Measurements from ENCODE around the gene RSBN1.
"Not testable (repeated sequence)": the region's sequence is repeated elsewhere in the genome, so short reads cannot be mapped to it uniquely, and the experiment has no call there.

The RSBN1 gene

GRCh38 chr1:113753333-113753732 lies 58.9 kb downstream of the RSBN1 start:
- H3K4me3 ChIP-seq (ENCODE audit: low read length); H3K9me3 ChIP-seq (ENCODE audit: control insufficient read depth, low read depth, low read length); H3K9ac ChIP-seq (ENCODE audit: low read length); H3K4me1 ChIP-seq (ENCODE audit: control insufficient read depth, low read depth, low read length); H3K27ac ChIP-seq (ENCODE audit: low read length); H3K27me3 ChIP-seq (ENCODE audit: control insufficient read depth, insufficient read depth, low read length): not testable (repeated sequence)
- peaks cover 22% of the 10 kb centered on the region for H3K36me3 ChIP-seq (ENCODE audit: control insufficient read depth, low read depth, low read length)

GRCh38 chr1:113751516-113751915 lies 60.8 kb downstream of the RSBN1 start:
- Histone ChIP-seq H3K27me3 (ENCODE audit: control insufficient read depth, insufficient read depth, low read length) (no peaks in the 10 kb centered on the region), H3K4me3 (ENCODE audit: low read length) (no peak overlapping the region), H3K36me3 (ENCODE audit: control insufficient read depth, low read depth, low read length) (peaks cover 29% of the 10 kb centered on the region), H3K27ac (ENCODE audit: low read length) (no peak overlapping the region), H3K9me3 (ENCODE audit: control insufficient read depth, low read depth, low read length) (no peaks in the 10 kb centered on the region), H3K9ac (ENCODE audit: low read length) (no peak overlapping the region), H3K4me1 (ENCODE audit: control insufficient read depth, low read depth, low read length) (no peaks in the 10 kb centered on the region)

- Histone ChIP-seq H3K9me3 (ENCODE audit: control insufficient read depth, low read depth, low read length) (no peaks in the 10 kb centered on the region), H3K4me3 (ENCODE audit: low read length) (no peak overlapping the region), H3K27ac (ENCODE audit: low read length) (no peak overlapping the region), H3K9ac (ENCODE audit: low read length) (no peak overlapping the region), H3K36me3 (ENCODE audit: control insufficient read depth, low read depth, low read length) (peaks cover 28% of the 10 kb centered on the region), H3K27me3 (ENCODE audit: control insufficient read depth, insufficient read depth, low read length) (no peaks in the 10 kb centered on the region), H3K4me1 (ENCODE audit: control insufficient read depth, low read depth, low read length) (no peaks in the 10 kb centered on the region)
Observed at GRCh38 chr1:113751114-113751513, 61.2 kb downstream of the RSBN1 start.

- Histone ChIP-seq H3K27me3 (ENCODE audit: control insufficient read depth, insufficient read depth, low read length) (no peaks in the 10 kb centered on the region), H3K9me3 (ENCODE audit: control insufficient read depth, low read depth, low read length) (no peaks in the 10 kb centered on the region), H3K9ac (ENCODE audit: low read length) (no peak overlapping the region), H3K4me1 (ENCODE audit: control insufficient read depth, low read depth, low read length) (no peaks in the 10 kb centered on the region), H3K36me3 (ENCODE audit: control insufficient read depth, low read depth, low read length) (peaks cover 22% of the 10 kb centered on the region), H3K27ac (ENCODE audit: low read length) (no peak overlapping the region), H3K4me3 (ENCODE audit: low read length) (no peak overlapping the region)
Observed at GRCh38 chr1:113749402-113749801, 62.9 kb downstream of the RSBN1 start.

- Histone ChIP-seq H3K36me3 (ENCODE audit: control insufficient read depth, low read depth, low read length) (peaks cover 17% of the 10 kb centered on the region), H3K9me3 (ENCODE audit: control insufficient read depth, low read depth, low read length) (no peaks in the 10 kb centered on the region), H3K4me1 (ENCODE audit: control insufficient read depth, low read depth, low read length) (no peaks in the 10 kb centered on the region), H3K9ac (ENCODE audit: low read length) (no peak overlapping the region), H3K27me3 (ENCODE audit: control insufficient read depth, insufficient read depth, low read length) (no peaks in the 10 kb centered on the region), H3K27ac (ENCODE audit: low read length) (no peak overlapping the region), H3K4me3 (ENCODE audit: low read length) (no peak overlapping the region)
Observed at GRCh38 chr1:113747376-113747775, 64.9 kb downstream of the RSBN1 start.

GRCh38 chr1:113745425-113745824 lies 66.9 kb downstream of the RSBN1 start:
- no peaks in the 10 kb centered on the region for H3K9me3 ChIP-seq (ENCODE audit: control insufficient read depth, low read depth, low read length)
- peaks cover 17% of the 10 kb centered on the region for H3K36me3 ChIP-seq (ENCODE audit: control insufficient read depth, low read depth, low read length)
- H3K9ac ChIP-seq (ENCODE audit: low read length) = no peak overlapping the region
- no peaks in the 10 kb centered on the region for H3K4me1 ChIP-seq (ENCODE audit: control insufficient read depth, low read depth, low read length)
- H3K27ac ChIP-seq (ENCODE audit: low read length) = no peak overlapping the region
- no peaks in the 10 kb centered on the region for H3K27me3 ChIP-seq (ENCODE audit: control insufficient read depth, insufficient read depth, low read length)
- no peak overlapping the region for H3K4me3 ChIP-seq (ENCODE audit: low read length)

- Histone ChIP-seq H3K4me1 (ENCODE audit: control insufficient read depth, low read depth, low read length) (no peaks in the 10 kb centered on the region), H3K27me3 (ENCODE audit: control insufficient read depth, insufficient read depth, low read length) (no peaks in the 10 kb centered on the region), H3K27ac (ENCODE audit: low read length) (no peak overlapping the region), H3K36me3 (ENCODE audit: control insufficient read depth, low read depth, low read length) (peaks cover 8% of the 10 kb centered on the region), H3K4me3 (ENCODE audit: low read length) (no peak overlapping the region), H3K9ac (ENCODE audit: low read length) (no peak overlapping the region), H3K9me3 (ENCODE audit: control insufficient read depth, low read depth, low read length) (no peaks in the 10 kb centered on the region)
Observed at GRCh38 chr1:113744114-113744513, 68.2 kb downstream of the RSBN1 start.

GRCh38 chr1:113742515-113742914 lies 69.8 kb downstream of the RSBN1 start:
- no peaks in the 10 kb centered on the region for H3K4me1 ChIP-seq (ENCODE audit: control insufficient read depth, low read depth, low read length)
- no peaks in the 10 kb centered on the region for H3K9me3 ChIP-seq (ENCODE audit: control insufficient read depth, low read depth, low read length)
- peaks cover 14% of the 10 kb centered on the region for H3K36me3 ChIP-seq (ENCODE audit: control insufficient read depth, low read depth, low read length)
- H3K9ac ChIP-seq (ENCODE audit: low read length) = no peak overlapping the region
- no peaks in the 10 kb centered on the region for H3K27me3 ChIP-seq (ENCODE audit: control insufficient read depth, insufficient read depth, low read length)
- no peak overlapping the region for H3K4me3 ChIP-seq (ENCODE audit: low read length)
- H3K27ac ChIP-seq (ENCODE audit: low read length) = no peak overlapping the region

GRCh38 chr1:113734357-113735055 lies 77.8 kb downstream of the RSBN1 start:
- Histone ChIP-seq H3K27ac (ENCODE audit: low read length) (no peak overlapping the region), H3K36me3 (ENCODE audit: control insufficient read depth, low read depth, low read length) (peaks cover 21% of the 10 kb centered on the region), H3K4me3 (ENCODE audit: low read length) (no peak overlapping the region), H3K9ac (ENCODE audit: low read length) (no peak overlapping the region), H3K4me1 (ENCODE audit: control insufficient read depth, low read depth, low read length) (no peaks in the 10 kb centered on the region), H3K9me3 (ENCODE audit: control insufficient read depth, low read depth, low read length) (no peaks in the 10 kb centered on the region), H3K27me3 (ENCODE audit: control insufficient read depth, insufficient read depth, low read length) (no peaks in the 10 kb centered on the region)

GRCh38 chr1:113732802-113733201 lies 79.5 kb downstream of the RSBN1 start:
- Histone ChIP-seq H3K27me3 (ENCODE audit: control insufficient read depth, insufficient read depth, low read length) (no peaks in the 10 kb centered on the region), H3K4me1 (ENCODE audit: control insufficient read depth, low read depth, low read length) (no peaks in the 10 kb centered on the region), H3K9ac (ENCODE audit: low read length) (no peak overlapping the region), H3K36me3 (ENCODE audit: control insufficient read depth, low read depth, low read length) (peaks cover 15% of the 10 kb centered on the region), H3K4me3 (ENCODE audit: low read length) (no peak overlapping the region), H3K27ac (ENCODE audit: low read length) (no peak overlapping the region), H3K9me3 (ENCODE audit: control insufficient read depth, low read depth, low read length) (no peaks in the 10 kb centered on the region)

GRCh38 chr1:113721010-113721409 lies 91.3 kb downstream of the RSBN1 start:
- Histone ChIP-seq H3K4me3 (ENCODE audit: low read length) (no peak overlapping the region), H3K27me3 (ENCODE audit: control insufficient read depth, insufficient read depth, low read length) (no peaks in the 10 kb centered on the region), H3K36me3 (ENCODE audit: control insufficient read depth, low read depth, low read length) (peaks cover 30% of the 10 kb centered on the region), H3K9me3 (ENCODE audit: control insufficient read depth, low read depth, low read length) (peaks cover 22% of the 10 kb centered on the region), H3K9ac (ENCODE audit: low read length) (no peak overlapping the region), H3K27ac (ENCODE audit: low read length) (no peak overlapping the region), H3K4me1 (ENCODE audit: control insufficient read depth, low read depth, low read length) (no peaks in the 10 kb centered on the region)

GRCh38 chr1:113718621-113719020 lies 93.7 kb downstream of the RSBN1 start:
- peaks cover 21% of the 10 kb centered on the region for H3K36me3 ChIP-seq (ENCODE audit: control insufficient read depth, low read depth, low read length)

More at GRCh38 chr1:113718621-113719020, 93.7 kb downstream of the RSBN1 start:
- H3K27me3 ChIP-seq (ENCODE audit: control insufficient read depth, insufficient read depth, low read length); H3K9ac ChIP-seq (ENCODE audit: low read length); H3K4me3 ChIP-seq (ENCODE audit: low read length); H3K27ac ChIP-seq (ENCODE audit: low read length); H3K4me1 ChIP-seq (ENCODE audit: control insufficient read depth, low read depth, low read length): not testable (repeated sequence)
- H3K9me3 ChIP-seq (ENCODE audit: control insufficient read depth, low read depth, low read length) = peaks cover 22% of the 10 kb centered on the region

Measured in iPS-18a (cell line).